ENCODE data around the gene SAYSD1. TPM values are rescaled to one million over a fixed set of nuclear protein-coding genes. Genes with fewer than 3 reads are reported as not detected.

The SAYSD1 gene
- total RNA-seq, 1 experiment from 2014 or later = 12.2 TPM

DNA sequence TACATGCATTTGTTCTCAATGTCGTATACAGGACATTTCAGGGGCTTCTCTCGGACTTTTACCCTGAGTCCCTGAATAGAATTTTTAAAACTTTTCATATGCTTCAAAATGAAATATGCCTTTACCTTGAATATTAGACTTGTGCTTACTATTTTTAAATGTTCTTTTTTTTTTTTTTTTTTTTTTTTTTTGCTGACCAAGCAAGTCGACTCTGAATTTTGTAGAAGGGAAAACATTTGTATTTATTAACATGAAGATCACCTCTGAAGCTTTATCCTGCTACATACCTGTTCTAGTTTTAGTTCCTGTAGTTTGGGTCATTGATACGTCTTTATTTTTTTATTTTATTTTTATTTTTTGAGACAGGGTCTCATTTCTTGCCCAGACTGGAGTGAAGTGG is 39.7 kb upstream of the SAYSD1 start:
- peaks cover 33% of the 10 kb centered on the region for H3K27me3 ChIP-seq (ENCODE audit: low read length)
- no peak overlapping the region for H3K9ac ChIP-seq (ENCODE audit: low read length)
- no peaks in the 10 kb centered on the region for H3K9me3 ChIP-seq (ENCODE audit: low read length)
- no peaks in the 10 kb centered on the region for H3K79me2 ChIP-seq (ENCODE audit: low read length)
- no peak overlapping the region for H3K4me3 ChIP-seq (ENCODE audit: low read length)
- BruUV-seq (replicated peaks) = no TSS peak
- H3K36me3 ChIP-seq (ENCODE audit: low read depth, low read length) = no peaks in the 10 kb centered on the region
- TF ChIP-seq EZH2 (IDR thresholded peaks at IDR 0.05; ENCODE audit: low read length, unreplicated experiment) (no peak), EZH2phosphoT487 (IDR thresholded peaks at IDR 0.05; ENCODE audit: borderline replicate concordance, low read length) (no peak), CTCF (conservative IDR thresholded peaks at IDR 0.05; ENCODE audit: low read depth, low read length) (no peak)
- intact Hi-C loops (cut with micrococcal nuclease) = no loop called here
- ChIA-PET CTCF (no interaction called here), POLR2A (ENCODE audit: unreplicated experiment) (no interaction called here)
- no peak overlapping the region for H3K27ac ChIP-seq (ENCODE audit: low read length)
- H3F3A ChIP-seq (ENCODE audit: low read length, unreplicated experiment) = no peaks in the 10 kb centered on the region
- H3K4me1 ChIP-seq (ENCODE audit: insufficient read depth, low read length) = no peaks in the 10 kb centered on the region
- ATAC-seq = no peak
- no peak overlapping the region for H2AFZ ChIP-seq (ENCODE audit: low read length)
- DNase-seq = no peak
- no peaks in the 10 kb centered on the region for H3K9me2 ChIP-seq (replicated peaks; ENCODE audit: low read length)
- no peak overlapping the region for H3K4me2 ChIP-seq (ENCODE audit: low read length)
- H4K20me1 ChIP-seq (ENCODE audit: low read length) = no peaks in the 10 kb centered on the region

GRCh38 chr6:39153766-39154397 is 38.9 kb upstream of the SAYSD1 start:
- no peaks in the 10 kb centered on the region for H3K9me2 ChIP-seq (replicated peaks; ENCODE audit: low read length)
- no peak overlapping the region for H2AFZ ChIP-seq (ENCODE audit: low read length)
- no TSS peak for BruUV-seq (replicated peaks)
- intact Hi-C loops (cut with micrococcal nuclease) = no loop called here
- H3K27me3 ChIP-seq (ENCODE audit: low read length) = peaks cover 39% of the 10 kb centered on the region
- H3K9ac ChIP-seq (ENCODE audit: low read length) = no peak overlapping the region
- no peak overlapping the region for H3K4me3 ChIP-seq (ENCODE audit: low read length)
- no peak overlapping the region for H3K27ac ChIP-seq (ENCODE audit: low read length)
- CTCF ChIA-PET = no interaction called here
- no peak overlapping the region for H3K4me2 ChIP-seq (ENCODE audit: low read length)
- no peaks in the 10 kb centered on the region for H3K4me1 ChIP-seq (ENCODE audit: insufficient read depth, low read length)
- POLR2A ChIA-PET (ENCODE audit: unreplicated experiment) = no interaction called here
- H3F3A ChIP-seq (ENCODE audit: low read length, unreplicated experiment) = no peaks in the 10 kb centered on the region
- TF ChIP-seq CTCF (conservative IDR thresholded peaks at IDR 0.05; ENCODE audit: low read depth, low read length) (no peak), EZH2phosphoT487 (IDR thresholded peaks at IDR 0.05; ENCODE audit: borderline replicate concordance, low read length) (no peak), EZH2 (IDR thresholded peaks at IDR 0.05; ENCODE audit: low read length, unreplicated experiment) (no peak)
- H4K20me1 ChIP-seq (ENCODE audit: low read length) = no peaks in the 10 kb centered on the region
- no peak for DNase-seq
- H3K36me3 ChIP-seq (ENCODE audit: low read depth, low read length) = no peaks in the 10 kb centered on the region
- no peaks in the 10 kb centered on the region for H3K9me3 ChIP-seq (ENCODE audit: low read length)
- no peaks in the 10 kb centered on the region for H3K79me2 ChIP-seq (ENCODE audit: low read length)
- no peak for ATAC-seq

DNA sequence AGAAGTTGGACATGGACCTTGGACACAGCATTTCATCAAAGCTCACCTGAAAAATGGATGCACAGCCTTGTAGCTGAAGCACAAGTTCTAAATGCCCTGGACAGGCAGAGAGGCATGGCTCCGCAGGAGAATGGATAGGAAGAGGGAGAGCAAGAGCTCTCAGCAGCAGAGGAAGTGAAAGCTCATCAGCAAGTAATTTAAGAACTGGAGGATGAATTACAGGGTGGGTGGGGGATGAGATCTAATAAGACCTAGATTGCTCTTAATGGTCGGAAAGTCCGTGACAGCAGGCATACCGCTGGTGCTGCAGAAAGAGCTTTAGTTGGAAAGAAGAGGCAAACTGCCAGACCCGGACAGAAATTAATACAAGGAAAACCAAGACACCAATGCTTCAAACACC is 37.3 kb upstream of the SAYSD1 start:
- TF ChIP-seq EZH2phosphoT487 (IDR thresholded peaks at IDR 0.05; ENCODE audit: borderline replicate concordance, low read length) (no peak), EZH2 (IDR thresholded peaks at IDR 0.05; ENCODE audit: low read length, unreplicated experiment) (no peak), CTCF (conservative IDR thresholded peaks at IDR 0.05; ENCODE audit: low read depth, low read length) (no peak)
- CTCF ChIA-PET = interaction anchor here (0.9 kb wide), 1 partner anchor 179 kb away, joined by 3 read pairs; no protein-coding TSS in a partner anchor
- H3K27me3 ChIP-seq (ENCODE audit: low read length) = peaks cover 55% of the 10 kb centered on the region

More for the DNA sequence above, 37.3 kb upstream of the SAYSD1 start:
- H3K4me3 ChIP-seq (ENCODE audit: low read length) = no peak overlapping the region
- H2AFZ ChIP-seq (ENCODE audit: low read length) = no peak overlapping the region
- H3K9me3 ChIP-seq (ENCODE audit: low read length) = no peaks in the 10 kb centered on the region
- ATAC-seq = no peak
- H3K79me2 ChIP-seq (ENCODE audit: low read length) = no peaks in the 10 kb centered on the region
- H3K4me1 ChIP-seq (ENCODE audit: insufficient read depth, low read length) = no peaks in the 10 kb centered on the region
- H3F3A ChIP-seq (ENCODE audit: low read length, unreplicated experiment) = no peaks in the 10 kb centered on the region
- H3K9ac ChIP-seq (ENCODE audit: low read length) = no peak overlapping the region
- no peak for DNase-seq
- H3K27ac ChIP-seq (ENCODE audit: low read length) = no peak overlapping the region
- no peaks in the 10 kb centered on the region for H3K36me3 ChIP-seq (ENCODE audit: low read depth, low read length)
- intact Hi-C loops (cut with micrococcal nuclease) = no loop called here
- no peaks in the 10 kb centered on the region for H4K20me1 ChIP-seq (ENCODE audit: low read length)
- no peaks in the 10 kb centered on the region for H3K9me2 ChIP-seq (replicated peaks; ENCODE audit: low read length)
- H3K4me2 ChIP-seq (ENCODE audit: low read length) = no peak overlapping the region
- BruUV-seq (replicated peaks) = no TSS peak
- POLR2A ChIA-PET (ENCODE audit: unreplicated experiment) = no interaction called here
